HG03159 (cell line): ENCODE results near the gene TPP2.

Source experiments
- ATAC-seq: cut with Tn5 transposase; IDR thresholded peaks from one replicate; pipeline ENCODE4 v1.9.1; 2021; ENCODE audit warnings: mild to moderate bottlenecking, moderate library complexity; ENCODE audit not compliant: unreplicated experiment

The TPP2 gene

DNA sequence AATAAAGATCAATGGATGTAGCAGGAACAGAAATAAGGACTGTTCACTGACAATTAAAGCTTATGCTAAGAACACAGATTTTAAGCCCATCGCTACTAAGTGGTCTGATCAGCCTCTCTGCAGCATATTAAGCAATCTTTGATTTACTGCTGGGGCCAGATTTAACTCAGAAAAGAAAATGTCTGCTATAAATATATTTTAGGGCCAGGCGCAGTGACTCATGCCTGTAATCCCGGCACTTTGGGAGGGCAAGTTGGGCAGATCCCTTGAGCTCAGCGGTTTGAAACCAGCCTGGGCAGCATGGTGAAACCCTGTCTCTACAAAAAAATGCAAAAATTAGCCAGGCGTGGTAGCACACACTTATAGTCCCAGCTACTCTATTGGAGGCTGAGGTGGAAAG lies 55.1 kb downstream of the TPP2 start:
- ATAC-seq = no peak

DNA sequence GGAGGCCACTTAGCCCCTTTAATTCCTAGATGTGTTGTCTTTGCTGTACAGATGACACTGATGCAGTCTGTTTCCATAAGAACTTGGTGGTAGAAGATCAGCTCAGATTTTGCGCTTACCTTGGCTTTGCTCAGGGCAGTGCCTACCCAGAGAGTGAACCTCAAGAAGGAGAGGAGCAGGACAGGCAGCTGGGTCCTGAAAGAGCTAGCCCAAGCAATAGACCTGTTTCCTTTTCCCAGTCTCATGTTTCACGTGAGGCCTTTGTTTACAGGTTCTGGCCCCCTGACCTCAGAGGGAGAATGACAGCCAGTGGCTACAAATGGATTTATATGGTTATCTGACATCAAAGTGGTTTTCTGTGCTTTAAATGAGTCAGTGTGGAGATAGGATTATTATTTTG lies 58.0 kb downstream of the TPP2 start:
- ATAC-seq = no peak

- ATAC-seq = no peak
Measured at GRCh38 chr13:102657630-102658029, 60.8 kb downstream of the TPP2 start.

GRCh38 chr13:102658660-102659059 lies 61.9 kb downstream of the TPP2 start:
- ATAC-seq = no peak

DNA sequence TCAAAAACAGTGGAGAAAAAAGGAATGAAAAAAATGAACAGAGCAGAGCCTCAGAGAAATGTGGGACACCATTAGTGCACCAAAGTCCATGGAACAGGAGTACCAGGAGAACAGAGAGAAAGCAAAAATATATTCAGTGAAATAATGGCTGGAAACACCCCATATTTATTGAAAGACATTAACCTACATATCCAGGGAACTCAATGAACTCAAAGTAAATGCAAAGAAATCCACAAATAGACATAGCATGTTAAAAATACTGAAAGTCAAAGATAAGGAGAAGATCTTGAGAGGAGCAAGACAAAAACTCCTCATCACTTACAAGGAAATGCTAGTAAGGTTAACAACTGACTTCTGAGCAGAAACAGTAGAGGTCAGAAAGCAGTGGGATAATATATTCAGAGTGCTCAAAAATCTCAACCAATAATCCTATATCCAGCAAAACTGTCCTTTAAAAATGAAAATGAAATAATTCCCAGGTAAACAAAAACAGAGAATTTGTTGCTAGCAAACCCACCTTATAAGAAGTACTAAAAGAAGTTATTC lies 62.5 kb downstream of the TPP2 start:
- no peak for ATAC-seq

DNA sequence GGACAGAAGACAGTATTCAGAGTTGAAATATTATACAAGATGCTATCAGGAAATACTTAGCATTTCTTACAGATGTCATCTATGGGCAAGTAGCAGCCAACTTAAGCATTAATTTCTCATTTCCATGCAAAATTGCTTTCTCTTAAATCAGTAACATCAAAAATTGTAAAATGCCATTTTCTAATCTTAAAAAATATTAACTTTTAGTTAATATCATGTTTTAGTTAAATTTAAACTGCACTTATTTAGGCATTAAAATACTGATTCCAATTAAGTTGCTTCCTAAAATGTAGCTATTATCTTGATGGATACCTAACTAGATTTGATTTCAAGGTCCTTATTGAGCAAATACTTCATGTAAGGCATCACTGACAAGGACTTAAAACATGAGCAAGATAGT lies 70.2 kb downstream of the TPP2 start:
- no peak for ATAC-seq

- no peak for ATAC-seq
Measured at GRCh38 chr13:102667911-102668310, 71.1 kb downstream of the TPP2 start.

GRCh38 chr13:102670130-102670529 lies 73.3 kb downstream of the TPP2 start:
- ATAC-seq = no peak

DNA sequence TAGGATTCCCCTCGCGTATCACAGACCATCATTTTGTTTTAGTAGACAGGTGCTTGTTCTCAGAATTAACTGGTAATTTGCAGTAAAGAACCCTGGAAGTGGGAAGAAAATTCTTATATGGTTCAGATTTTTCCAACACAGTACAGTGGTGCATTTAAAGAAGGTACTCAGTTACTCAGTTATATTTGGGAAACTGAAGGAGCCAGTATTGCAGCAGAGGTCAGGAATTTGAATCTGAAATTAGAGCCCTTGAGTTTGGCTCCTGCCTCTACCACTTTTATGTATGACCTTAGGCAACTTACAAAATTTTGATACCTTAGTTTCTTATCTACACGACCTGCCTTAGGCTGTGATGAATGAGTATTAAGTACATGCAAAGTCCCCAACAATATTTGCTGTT lies 78.3 kb downstream of the TPP2 start:
- ATAC-seq = no peak

DNA sequence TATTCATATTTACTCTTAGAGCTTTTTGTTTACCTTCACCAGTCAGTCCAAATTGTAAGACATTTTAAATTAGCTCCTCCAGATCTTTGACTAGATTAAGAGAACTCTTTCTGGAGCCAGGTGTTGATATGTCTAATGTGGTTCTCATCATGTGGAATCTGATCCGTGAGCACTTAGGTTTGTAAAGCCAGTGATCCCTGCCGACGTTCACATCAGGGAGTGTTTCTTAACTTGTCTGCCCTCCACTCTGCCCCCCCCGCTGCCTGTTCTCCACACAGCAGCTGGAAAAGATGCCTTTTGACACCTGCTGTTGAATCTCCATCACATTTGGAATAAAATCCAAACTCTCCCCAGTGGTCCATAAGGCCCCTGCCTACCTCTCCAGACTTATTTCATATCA lies 80.3 kb downstream of the TPP2 start:
- no peak for ATAC-seq

GRCh38 chr13:102678339-102679107 lies 81.7 kb downstream of the TPP2 start:
- ATAC-seq = no peak

DNA sequence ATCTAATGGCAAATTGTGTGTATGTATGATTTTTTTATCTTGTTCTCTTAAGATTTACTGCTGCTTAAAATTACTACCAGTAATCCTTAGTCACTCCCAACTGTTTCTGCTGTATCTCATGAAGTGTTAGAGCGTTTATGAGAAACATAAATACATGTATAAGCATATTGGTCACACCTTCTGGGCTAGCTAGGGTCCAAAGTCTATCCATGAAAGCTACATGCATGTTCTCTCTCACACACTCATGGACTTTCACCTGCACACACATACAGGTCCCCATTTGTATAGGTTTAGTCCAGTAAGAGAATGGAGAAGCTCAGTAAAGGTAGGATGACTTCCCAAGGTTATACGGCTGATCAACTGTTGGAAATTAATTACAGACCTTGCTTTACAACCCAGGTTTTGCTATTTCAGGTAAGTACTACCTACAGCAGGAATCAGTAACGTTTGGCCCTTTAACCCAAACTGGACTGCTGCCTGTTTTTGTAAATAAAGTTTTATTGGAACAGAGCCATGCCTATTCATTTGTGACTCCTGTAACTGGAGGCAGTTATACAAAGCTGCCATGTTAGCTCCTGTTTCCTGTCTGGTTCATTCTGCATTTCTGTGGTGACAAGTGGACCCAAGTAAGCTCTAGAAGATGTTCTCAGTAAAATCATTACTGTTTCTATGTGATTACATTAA lies 82.8 kb downstream of the TPP2 start:
- ATAC-seq = no peak

DNA sequence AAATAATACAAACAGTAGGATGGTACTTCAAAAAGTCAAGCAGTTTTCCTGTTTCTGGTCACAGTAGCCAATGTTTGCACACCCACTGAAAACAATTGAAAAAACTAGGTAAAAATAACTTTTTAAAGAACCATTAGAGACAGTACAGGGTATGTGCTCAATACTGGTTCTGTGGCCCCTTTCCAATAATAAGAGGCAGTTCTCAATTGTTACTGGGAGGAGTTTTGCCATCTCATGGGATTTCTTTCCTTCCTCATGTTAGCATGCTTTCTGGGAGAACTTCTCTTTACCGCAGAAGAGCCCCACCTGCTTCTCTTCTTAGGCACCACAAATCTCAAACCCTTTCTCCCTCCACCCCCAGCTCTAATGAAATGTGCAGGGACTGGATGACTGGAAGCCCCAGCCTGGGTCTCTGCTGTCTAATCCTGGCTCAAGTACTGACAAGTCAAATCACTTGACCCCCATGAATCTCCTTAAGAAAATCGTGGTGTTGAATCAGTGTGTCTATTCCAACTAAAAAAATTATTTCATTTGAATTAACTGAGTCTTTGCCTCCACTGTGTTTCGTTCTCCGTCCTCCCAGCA lies 83.4 kb downstream of the TPP2 start:
- no peak for ATAC-seq

- peak; percentile 40 for ATAC-seq
Measured at GRCh38 chr13:102680842-102681740, 84.3 kb downstream of the TPP2 start.

- ATAC-seq = no peak
Measured at GRCh38 chr13:102682211-102682610, 85.4 kb downstream of the TPP2 start.

- ATAC-seq = no peak
Measured at GRCh38 chr13:102682727-102683126, 85.9 kb downstream of the TPP2 start.

- no peak for ATAC-seq
Measured at GRCh38 chr13:102683637-102684036, 86.9 kb downstream of the TPP2 start.

GRCh38 chr13:102686024-102686423 lies 89.2 kb downstream of the TPP2 start:
- no peak for ATAC-seq

DNA sequence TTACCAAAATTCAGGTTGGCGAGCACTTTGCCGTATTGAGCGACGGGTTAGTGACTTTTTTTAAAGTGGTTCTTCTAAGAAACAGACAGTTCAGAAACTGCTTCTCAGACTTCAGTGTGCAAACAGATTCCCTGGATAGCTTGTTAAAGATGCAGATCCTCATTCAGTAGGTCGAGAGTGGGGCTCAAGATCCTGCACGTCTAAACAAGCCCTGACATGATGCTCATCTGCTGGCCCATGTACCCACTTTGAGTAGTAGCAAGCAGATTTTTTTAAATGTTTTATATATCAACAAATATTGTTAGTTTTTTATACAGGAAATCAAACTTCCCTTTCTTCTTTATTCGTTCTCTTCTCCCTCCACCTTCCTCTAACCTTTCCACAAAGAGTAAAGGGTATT lies 90.7 kb downstream of the TPP2 start:
- no peak for ATAC-seq

- no peak for ATAC-seq
Measured at GRCh38 chr13:102688306-102688973, 91.7 kb downstream of the TPP2 start.
